Stimulated activated CD8-positive, alpha-beta memory T cell treated with anti-CD3 and anti-CD28 coated beads, Interleukin-12 subunit alpha, Interleukin-12 subunit beta, amount 100 ng/mL, for 24 hours (primary cell): Measurements from ENCODE around the gene SYT17.
A peak's percentile ranks its signal among the peaks of the same experiment; 100 is the strongest.

Experiments
- DNase-seq: peaks from one replicate; pipeline ENCODE4 v3.0.0-alpha.2; 2020; ENCODE audit errors: extremely low read depth

Gene SYT17

DNA sequence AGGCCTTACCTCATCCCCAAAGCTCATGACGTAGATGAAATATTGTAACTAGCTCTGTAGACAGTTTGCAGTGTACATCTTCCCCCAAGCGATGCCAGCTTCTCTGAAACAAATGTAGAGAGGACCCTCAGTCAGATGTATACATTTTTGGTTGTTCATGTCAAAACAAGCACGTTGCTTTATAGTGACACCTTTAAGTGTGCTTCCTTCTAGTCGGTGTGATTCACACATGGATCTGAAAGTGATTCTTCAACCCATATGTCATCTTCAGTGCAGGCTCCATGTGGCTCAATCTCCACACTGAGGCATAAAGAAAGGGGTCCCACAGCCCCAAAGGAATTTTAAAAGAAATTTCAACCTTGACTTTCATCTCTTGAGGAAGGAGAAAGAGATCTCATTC lies 86.6 kb downstream of the SYT17 start:
- DNase-seq = no peak

DNA sequence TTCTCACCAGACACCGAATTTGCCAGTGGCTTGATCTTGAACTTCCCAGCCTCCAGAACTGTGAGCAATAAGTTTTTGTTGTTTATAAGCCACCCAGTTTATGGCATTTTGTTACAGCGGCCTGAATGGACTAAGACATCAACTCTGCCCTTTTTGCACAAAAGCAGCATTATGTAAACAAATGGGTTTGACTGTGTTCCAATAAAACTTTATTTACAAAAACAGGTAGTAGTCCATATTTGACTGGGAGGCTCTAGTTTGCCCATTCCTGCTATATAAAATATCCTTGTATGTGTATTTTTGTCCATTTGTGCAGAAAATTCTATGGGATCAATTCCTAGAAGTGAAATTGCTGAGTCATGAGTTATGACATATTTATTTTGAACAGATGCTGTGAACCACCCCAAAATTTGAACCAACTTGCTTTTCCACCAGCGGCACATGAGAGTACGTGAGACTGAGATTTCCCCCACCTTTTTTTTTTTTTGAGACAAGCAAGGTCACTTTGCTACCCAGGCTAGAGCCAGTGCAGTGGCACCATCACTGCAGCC lies 96.2 kb downstream of the SYT17 start:
- no peak for DNase-seq

DNA sequence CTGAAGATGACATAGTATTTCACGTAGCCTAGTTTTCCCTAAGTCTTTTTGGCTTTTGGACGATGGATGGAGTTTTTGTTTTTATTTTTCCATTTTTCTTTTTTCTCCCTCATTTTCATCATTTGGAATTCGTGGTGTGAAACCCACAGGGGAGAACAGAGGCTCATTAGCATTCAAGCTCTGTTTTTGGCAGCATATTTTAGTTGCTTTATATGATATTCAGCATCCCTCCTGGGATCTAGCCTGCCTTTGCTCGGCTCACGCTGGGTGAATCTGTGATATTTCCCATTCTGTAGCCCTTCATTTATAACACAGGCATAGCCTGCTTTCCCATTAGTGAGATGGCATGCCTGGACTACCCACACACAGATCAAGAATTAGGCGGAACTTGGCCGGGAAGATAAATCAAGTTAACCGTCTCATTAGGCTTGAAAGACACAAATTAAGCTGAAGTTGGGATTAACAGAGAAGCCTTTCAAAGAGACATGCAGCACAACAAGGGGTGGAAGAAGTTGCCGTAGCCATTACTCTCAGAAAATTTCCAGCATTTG lies 97.4 kb downstream of the SYT17 start:
- no peak for DNase-seq

DNA sequence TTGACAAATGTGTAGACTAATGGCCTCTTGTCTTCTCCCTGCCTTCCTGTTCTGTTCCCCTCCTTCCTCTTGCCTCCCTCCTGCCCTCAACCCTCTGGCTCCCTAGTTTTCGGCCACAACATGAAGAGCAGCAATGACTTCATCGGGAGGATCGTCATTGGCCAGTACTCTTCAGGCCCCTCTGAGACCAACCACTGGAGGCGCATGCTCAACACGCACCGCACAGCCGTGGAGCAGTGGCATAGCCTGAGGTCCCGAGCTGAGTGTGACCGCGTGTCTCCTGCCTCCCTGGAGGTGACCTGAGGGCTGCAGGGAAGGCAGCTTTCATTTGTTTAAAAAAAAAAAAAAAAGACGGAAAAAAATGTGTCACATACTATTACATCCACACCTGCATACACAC lies 98.7 kb downstream of the SYT17 start:
- DNase-seq = no peak

- no peak for DNase-seq
Observed at GRCh38 chr16:19269098-19269497, 101.1 kb downstream of the SYT17 start.

GRCh38 chr16:19274165-19274797 lies 106.2 kb downstream of the SYT17 start:
- DNase-seq = no peak

DNA sequence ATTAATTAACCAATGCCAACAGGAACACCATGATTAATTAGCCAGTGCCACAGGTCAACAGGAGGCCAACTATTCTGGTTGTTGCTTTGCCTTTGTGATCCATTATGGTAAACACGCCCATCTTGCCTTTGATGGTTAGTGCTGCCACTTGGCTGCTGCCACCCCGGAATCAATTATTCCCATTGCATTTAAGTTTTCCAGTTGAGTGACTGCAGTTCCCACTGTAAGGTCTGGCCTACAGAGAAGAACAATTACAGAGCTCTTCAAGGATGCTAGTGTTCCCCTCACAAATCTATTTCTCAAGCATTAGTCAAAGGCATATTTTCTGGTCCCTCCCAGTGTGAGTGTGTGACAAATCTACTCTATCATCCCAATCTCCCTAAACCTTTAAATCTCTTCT lies 110.4 kb downstream of the SYT17 start:
- no peak for DNase-seq

DNA sequence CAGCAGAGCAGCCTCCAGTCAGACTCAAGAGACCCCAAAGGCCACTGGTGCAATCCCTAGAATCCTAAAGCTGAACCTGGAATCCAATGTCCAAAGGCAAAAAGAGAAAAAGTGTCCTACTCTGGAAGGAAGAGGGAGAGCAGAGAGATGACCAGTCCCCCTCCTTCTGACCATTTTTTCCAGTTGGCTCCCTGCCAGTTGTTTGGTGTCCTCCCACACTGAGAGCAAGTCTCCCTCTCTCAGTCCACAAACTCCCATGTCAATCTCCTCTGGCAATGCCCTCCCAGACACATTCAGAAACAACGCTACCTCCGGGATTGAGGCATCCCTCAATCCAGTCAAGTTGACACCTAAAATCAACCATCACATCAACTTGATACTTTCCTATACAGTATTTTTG lies 113.2 kb downstream of the SYT17 start:
- DNase-seq = no peak

GRCh38 chr16:19282101-19282500 lies 114.1 kb downstream of the SYT17 start:
- no peak for DNase-seq

GRCh38 chr16:19283637-19284036 lies 115.6 kb downstream of the SYT17 start:
- no peak for DNase-seq

GRCh38 chr16:19284207-19284606 lies 116.2 kb downstream of the SYT17 start:
- no peak for DNase-seq

- DNase-seq = no peak
Observed at GRCh38 chr16:19285431-19285830, 117.4 kb downstream of the SYT17 start, which contains the start of gene CLEC19A. TSS of gene CLEC19A (plus strand) at chr16:19285731. CDS start at chr16:19285852, 121 bp downstream.

- no peak for DNase-seq
Observed at GRCh38 chr16:19286827-19287226, 118.8 kb downstream of the SYT17 start.

DNA sequence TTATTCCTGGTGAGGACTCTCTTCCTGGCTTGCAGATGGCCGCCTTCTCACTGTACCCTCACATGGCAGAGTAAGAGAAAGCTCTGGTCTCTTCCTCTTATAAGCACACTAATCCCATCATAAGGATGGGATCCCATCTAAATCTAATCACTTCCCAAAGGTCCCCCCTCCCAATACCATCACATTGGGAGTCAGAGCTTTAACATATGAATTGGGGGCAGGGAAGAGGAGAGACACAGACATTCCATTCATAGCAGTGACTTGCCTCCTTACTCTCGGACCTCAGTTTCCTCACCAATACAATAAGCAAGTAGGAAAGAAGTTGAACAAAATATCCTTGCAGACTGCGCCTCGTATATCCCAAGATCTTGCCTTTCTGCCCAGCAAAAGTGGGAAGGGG lies 119.2 kb downstream of the SYT17 start:
- no peak for DNase-seq

GRCh38 chr16:19288872-19289799 lies 121.1 kb downstream of the SYT17 start:
- DNase-seq = no peak

GRCh38 chr16:19289811-19290485 lies 121.9 kb downstream of the SYT17 start:
- DNase-seq = no peak

DNA sequence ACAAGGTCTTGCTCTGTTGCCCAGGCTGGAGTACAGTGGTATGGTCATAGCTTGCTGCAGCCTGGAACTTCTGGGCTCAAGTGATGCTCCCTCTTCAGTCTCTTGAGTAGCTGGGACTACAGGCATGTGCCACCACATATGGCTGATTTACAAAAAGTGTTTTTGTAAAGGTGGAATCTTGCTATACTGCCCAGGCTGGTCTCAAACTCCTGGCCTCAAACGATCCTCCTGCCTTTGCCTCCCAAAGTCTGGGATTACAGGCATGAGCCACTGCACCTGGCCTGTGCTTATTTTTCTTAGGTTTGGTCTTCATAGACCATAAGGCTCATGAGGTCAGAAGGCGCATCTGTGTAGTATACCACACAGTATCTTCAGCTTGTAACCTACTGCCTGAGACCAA lies 122.8 kb downstream of the SYT17 start:
- no peak for DNase-seq

DNA sequence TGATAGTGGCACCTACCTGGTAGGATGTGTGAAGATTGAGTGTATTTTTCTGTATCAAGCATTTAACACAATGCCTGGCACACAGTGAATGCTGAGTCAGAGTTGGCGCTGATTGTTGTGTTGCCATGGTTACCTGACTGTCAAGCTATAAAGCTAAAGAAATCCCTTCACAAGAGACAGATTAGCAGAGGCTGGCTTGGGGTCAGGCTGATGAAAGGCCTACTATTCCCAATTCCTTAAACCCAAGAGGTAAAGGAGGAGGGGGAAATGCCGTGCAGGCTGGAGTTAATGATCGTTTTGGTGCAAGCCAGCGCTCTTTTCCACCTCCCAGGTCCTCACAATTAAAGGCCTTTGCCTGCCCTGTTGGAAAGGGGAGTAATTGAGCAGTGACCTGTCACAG lies 123.4 kb downstream of the SYT17 start:
- DNase-seq = no peak

GRCh38 chr16:19292186-19292585 lies 124.1 kb downstream of the SYT17 start:
- DNase-seq = no peak

GRCh38 chr16:19294156-19294649 lies 126.2 kb downstream of the SYT17 start:
- peak; percentile 5 for DNase-seq

DNA sequence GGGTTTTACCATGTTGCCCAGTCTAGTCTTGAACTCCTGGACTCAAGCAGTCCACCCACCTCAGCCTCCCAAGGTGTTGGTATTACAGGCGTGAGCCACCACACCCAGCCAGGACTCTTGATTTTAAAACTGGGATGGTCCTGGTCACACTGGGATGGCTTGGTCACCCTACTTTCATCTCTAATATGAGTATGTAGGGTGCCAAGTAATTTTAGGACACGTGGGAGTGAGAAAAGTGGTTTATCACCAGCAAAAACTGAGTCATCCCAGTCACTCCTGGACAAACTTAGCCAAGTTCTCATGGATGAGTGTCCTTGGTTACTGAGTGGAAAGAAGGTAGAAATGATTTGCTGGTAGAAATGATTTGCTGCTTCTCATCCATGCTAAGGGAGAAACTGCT lies 127.4 kb downstream of the SYT17 start:
- DNase-seq = no peak

GRCh38 chr16:19297454-19297853 lies 129.4 kb downstream of the SYT17 start:
- DNase-seq = no peak
